CD4-positive, alpha-beta T cell treated with Interleukin-15 for 1 hour (primary cell): ENCODE data around the gene DSCAM.
"Not testable (repeated sequence)": the region's sequence is repeated elsewhere in the genome, so short reads cannot be mapped to it uniquely, and the experiment has no call there.

ENCODE experiments used
- DNase-seq: peaks from one replicate; pipeline ENCODE4 v3.0.0-alpha.2; 2020

Gene DSCAM

GRCh38 chr21:40200946-40201345, 646.0 kb downstream of the DSCAM start:
- no peak for DNase-seq

- DNase-seq, result no peak
Measured at GRCh38 chr21:40200126-40200525, 646.8 kb downstream of the DSCAM start.

GRCh38 chr21:40194185-40194980, 652.6 kb downstream of the DSCAM start:
- DNase-seq, result no peak

- DNase-seq, result no peak
Measured at GRCh38 chr21:40191616-40192015, 655.3 kb downstream of the DSCAM start.

- DNase-seq, result no peak
Measured at GRCh38 chr21:40191196-40191595, 655.8 kb downstream of the DSCAM start.

DNA sequence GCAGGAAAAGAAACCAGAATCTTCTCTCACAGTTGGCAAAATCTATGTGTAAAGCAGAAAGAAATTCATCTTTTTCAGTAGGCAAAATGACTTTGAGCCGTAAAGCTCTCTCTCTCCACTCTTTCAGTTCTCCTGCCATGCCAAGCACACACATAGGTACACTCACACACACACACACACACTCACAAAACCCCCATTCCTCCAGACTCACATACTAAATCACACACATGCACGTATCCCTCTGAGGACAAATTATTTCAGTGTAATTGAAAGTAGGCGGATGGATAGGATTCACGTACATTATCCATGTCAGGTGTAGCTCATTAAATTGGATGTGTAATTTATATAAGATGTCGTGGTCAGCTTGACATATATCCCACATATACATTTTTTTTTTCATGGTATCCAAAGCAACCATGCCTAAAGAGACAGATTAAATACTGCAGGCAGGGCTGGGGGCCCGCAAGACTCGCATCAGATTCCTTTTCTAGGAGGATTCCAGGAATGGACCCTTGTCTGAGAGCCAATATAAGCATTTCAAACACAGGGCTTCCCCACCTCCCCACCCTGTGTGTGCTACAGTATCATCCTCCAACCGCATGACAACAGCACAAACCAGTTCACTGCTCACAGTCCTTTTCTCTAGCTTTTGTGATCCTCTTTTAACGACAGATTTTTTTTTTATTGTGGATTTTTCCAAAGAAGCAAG, 658.9 kb downstream of the DSCAM start:
- DNase-seq, result no peak

GRCh38 chr21:40187244-40187643, 659.7 kb downstream of the DSCAM start:
- DNase-seq, result no peak

GRCh38 chr21:40186045-40186444, 660.9 kb downstream of the DSCAM start:
- DNase-seq, result no peak

DNA sequence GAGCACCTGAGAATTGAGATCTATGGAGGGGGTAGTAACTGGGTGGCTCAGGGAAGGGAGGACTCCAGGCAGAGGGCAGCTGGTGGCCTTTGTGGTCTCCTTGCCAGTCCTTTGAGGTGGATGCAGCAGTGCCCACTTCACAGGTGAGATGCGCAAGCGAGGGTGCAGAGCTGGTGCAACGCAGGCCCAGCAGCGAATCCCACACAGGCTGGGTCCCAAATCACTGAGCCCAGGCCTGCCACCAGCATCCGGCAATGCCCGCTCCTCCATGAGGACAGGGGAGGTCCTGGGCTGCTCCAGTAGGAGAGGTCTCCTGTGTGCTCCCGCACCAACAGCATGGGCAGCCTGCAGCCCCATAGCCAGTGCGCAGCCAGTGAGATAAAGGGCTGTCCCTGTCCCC, 661.8 kb downstream of the DSCAM start:
- no peak for DNase-seq

- not testable (repeated sequence) for DNase-seq
Measured at GRCh38 chr21:40182491-40182890, 664.5 kb downstream of the DSCAM start.

- DNase-seq, result no peak
Measured at GRCh38 chr21:40179166-40179565, 667.8 kb downstream of the DSCAM start.

GRCh38 chr21:40178726-40179125, 668.2 kb downstream of the DSCAM start:
- no peak for DNase-seq

- no peak for DNase-seq
Measured at GRCh38 chr21:40177979-40178378, 669.0 kb downstream of the DSCAM start.

- no peak for DNase-seq
Measured at GRCh38 chr21:40176724-40177123, 670.2 kb downstream of the DSCAM start.

DNA sequence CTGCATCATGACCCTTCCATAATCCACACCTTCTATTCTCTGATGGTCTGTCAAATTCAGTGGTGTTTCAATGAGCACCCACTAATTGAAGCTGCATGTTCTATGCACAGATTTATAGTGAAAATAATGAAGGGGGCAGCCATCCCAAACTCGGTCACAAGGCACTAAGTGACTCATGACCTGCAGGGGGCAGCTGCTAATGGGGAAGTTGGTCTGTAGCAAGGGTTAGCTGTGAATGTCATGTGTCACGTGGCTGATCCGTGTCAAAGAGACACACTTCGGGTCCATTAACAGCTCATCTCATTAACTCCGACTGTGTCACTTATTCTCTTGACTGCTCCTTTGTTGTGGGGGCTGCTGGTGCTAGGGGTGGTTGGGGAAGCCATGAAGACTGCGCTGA, 673.1 kb downstream of the DSCAM start:
- no peak for DNase-seq

DNA sequence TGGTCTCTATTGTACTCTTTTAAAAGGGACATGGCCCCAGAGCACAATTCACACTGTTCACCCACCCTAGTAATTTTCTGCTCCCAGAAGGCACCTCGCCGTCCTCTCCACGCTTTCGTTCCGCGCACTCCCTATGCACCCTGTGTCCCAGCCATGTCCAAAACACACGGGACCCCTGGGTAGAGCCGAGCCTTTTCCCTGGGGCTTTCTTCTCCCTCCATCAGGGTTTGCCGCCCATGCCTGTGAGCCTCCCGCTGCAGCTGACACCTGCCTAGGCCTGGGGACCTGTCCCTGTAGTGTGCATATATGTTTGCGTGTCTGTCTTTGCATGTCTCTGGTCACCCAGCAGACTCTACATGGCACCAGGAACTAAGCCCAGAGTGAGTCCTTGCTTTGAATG, 677.0 kb downstream of the DSCAM start:
- DNase-seq, result no peak

DNA sequence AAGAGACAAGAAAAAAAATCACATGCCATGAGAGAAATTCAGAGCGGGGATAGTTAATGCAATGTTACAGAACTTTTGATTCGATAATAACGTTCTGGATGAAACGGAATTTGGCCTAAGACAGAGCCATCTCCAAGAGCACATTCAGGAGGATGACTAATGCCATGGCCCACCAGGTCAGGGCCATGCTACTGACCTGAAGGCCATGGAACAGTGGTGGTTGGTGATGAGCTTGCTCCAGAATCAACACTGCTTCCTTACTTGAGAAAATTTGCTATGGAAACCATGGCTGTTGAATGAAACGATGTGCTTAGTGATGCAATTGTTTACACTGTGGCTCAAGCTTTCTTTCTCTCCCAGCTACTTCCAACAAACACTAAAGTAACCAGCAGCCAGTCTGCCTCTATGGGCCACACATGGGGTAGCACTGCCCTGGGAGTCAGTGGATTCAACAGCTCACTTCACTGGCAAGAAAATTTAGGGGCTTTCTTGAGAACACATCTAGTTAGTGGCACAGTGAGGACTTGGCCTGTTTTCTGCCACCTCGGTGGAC, 680.6 kb downstream of the DSCAM start:
- no peak for DNase-seq

DNA sequence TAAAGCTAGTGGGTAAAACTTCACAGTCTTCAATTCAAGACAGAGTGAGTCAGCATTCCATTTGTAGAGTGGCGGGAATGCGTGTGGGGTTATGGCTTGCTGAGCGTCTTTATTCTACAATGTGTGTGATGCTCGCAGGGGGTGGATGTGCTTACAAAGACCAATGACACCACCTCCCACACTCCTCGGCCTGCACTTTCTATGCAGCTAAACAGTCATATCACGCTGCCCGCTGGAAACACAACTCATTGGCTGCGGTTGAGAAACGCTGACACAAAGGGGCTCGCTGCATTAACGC, 681.2 kb downstream of the DSCAM start:
- no peak for DNase-seq

GRCh38 chr21:40164905-40165772, 681.8 kb downstream of the DSCAM start:
- DNase-seq, result no peak

- DNase-seq, result no peak
Measured at GRCh38 chr21:40162075-40162474, 684.9 kb downstream of the DSCAM start.

GRCh38 chr21:40160911-40161310, 686.0 kb downstream of the DSCAM start:
- no peak for DNase-seq

DNA sequence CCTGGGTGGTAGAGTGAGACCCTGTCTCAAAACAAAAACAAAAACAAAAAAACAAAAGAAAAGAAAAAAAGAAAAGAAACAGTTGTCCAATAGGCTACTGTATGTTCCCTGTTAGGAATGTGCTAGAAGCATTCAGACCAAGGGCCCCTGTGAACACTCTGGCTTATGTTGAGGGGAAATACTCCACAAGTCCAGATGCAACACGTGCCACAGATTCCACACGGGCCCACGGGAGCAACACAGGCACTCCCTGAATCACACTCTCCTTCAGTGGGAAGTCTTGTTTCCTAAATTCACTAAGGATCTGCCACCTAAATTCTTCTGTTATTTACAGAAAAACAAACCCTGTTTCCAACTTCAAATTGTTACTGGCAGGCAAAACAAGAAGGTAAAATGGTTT, 688.6 kb downstream of the DSCAM start:
- no peak for DNase-seq

GRCh38 chr21:40155563-40155962, 691.4 kb downstream of the DSCAM start:
- no peak for DNase-seq
